GM19193 (cell line): Measurements from ENCODE around the gene IQCB1.

Experiments
- POLR2A ChIP-seq: IDR thresholded peaks from 4 replicates; pipeline ENCODE4 v1.6.1; 2011; ENCODE audit not compliant: insufficient read depth, insufficient read length; ENCODE audit errors: extremely low read depth

IQCB1 gene

DNA sequence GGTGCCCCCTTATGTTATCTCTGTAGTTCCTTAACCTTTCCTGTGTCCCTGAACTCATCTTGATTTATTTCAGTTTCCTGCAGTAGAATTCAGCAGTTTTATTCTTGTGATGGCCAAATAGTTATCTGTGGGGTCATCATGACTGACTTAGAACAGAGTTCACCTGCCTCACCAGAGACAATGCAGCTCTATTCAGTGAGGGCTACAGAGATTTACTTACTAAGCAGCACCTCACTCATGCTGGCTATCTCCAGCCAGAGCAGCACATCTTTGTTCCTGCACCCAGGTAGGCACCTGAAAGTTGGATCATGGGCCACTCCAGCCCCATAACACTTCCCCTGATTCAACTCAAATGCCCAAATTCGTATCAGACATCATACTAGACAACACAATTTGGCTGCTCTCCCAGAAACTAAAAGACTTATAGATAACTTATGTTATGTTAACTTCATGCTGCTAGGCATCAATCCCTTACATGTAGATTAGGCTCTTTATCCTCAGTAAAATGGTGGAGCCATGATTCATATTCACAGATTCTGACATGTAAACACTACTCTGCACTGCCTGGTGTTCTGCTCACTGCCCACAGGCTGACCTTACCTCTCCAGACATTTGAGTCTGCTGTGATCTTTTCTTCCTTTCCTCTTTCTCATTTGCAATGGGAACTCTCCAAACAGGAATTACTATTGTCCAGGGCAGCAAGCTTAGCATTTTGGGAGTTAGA is 76.0 kb downstream of the IQCB1 start:
- no peak for TF ChIP-seq POLR2A

DNA sequence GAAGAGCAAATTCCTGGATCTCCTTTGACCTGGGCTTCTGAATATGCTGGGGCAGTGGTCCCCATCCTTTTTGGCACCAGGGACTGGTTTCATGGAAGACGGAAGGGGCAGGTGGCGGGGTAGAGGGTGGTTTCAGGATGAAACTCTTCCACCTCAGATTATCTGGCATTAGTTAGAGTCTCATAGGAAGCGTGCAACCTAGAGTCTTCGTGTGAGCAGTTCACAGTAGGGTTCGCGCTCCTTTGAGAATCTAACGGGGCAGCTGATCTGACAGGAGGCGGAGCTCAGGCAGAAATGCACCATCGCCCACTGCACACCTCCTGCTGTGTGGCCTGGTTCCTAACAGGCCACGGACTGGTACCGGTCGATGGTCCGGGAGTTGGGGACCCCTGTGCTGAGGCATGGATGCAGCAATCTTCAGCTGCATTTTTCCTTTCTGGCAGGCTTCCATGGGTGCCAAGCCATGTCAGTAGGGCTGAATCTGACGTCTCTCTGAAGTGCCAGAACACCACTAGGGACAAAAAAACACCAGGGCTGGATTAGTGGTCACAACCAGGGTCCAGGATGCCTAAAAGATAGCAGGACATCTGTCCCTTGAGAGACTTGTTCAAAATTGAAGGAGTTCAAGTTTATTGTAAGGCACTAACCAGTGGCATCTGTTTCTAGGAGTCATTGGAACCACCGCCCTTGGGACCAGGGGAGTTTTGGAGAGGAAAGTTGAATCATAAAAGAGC is 76.9 kb downstream of the IQCB1 start:
- no peak for TF ChIP-seq POLR2A

DNA sequence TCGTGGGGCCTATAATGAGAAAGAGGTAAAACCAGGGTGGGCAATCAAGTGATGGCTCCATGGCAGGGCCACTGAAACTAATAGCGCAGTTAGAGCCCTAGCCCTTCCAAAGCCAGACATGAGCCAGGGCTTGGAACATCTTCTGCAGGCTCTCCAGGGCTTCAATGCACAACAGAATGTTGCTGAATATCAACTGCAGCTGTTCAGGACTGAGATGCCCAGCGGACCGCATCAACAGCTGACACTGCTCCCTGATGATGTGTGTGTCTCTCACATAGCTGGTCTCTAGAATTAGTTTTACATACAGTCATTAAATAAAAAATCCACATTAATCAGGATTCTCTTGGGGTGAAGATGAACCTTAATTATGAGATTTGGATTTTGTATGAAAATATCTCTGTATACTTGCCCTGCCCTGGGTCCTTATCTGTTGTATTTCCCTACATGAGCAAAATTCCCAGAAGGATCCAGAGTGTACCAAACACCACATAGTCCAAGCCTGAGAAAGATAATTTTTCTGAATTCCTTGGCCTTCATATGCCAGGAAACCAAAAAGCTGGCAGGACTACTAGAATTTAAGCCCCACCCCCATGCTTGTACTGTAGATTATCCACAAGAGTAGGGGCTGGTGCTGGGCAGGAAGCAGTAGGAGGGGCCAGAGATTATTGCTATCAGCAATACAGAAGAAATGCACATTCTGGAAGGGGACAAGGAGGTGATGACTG is 77.6 kb downstream of the IQCB1 start:
- TF ChIP-seq POLR2A: no peak

DNA sequence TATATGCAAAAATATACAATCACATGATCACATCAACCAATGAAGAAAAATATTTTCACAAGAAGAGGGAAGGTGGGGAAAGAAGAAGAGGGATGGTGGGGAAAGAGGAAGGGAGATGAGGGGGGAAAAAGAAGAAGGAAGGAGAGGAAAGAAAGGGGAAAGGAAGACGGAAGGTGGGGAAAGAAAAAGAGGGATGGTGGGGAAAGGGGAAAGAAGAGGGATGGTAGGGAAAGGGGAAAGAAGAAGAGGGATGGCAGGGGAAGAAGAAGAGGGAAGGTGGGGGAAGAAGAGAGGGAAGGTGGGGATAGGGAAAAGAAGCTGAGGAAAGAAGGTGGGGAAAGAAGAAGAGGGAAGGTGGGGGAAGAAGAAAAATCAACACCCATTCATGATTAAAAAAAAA is 82.1 kb downstream of the IQCB1 start:
- TF ChIP-seq POLR2A: no peak

DNA sequence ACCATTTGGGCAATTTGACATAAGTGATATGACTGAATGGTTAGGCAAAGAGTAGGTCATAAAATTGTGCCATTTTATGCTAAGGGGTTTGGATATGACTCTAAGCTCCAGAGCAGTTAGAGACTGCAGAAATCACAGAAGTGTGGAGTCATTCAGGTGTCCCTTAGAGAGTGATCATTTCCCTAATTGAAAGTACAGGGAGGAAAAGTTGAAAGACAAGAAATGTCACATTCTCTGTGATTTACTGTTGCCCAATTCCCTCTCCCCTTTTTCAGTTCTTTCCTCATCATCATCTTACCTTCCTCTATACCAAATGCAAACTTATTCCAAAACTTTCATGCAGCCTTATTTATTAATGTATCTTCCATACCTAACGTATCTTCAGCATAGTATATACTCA is 82.6 kb downstream of the IQCB1 start:
- no peak for TF ChIP-seq POLR2A

DNA sequence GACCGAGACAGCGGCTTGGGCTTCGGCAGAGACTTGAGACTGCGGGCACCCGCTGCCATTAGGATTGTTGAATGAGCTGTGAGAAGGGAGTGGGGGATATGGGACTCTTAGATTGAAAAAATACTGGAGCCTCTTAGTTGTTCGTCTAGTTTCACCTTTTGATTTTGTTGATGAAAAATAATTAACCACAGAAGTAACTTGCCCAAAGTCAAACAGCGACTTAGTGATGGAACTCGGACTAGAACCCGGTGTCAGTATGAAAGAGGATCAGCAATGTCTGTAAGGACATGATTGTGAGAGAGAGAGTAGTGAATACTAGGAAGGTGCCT is 84.8 kb downstream of the IQCB1 start:
- TF ChIP-seq POLR2A: no peak

DNA sequence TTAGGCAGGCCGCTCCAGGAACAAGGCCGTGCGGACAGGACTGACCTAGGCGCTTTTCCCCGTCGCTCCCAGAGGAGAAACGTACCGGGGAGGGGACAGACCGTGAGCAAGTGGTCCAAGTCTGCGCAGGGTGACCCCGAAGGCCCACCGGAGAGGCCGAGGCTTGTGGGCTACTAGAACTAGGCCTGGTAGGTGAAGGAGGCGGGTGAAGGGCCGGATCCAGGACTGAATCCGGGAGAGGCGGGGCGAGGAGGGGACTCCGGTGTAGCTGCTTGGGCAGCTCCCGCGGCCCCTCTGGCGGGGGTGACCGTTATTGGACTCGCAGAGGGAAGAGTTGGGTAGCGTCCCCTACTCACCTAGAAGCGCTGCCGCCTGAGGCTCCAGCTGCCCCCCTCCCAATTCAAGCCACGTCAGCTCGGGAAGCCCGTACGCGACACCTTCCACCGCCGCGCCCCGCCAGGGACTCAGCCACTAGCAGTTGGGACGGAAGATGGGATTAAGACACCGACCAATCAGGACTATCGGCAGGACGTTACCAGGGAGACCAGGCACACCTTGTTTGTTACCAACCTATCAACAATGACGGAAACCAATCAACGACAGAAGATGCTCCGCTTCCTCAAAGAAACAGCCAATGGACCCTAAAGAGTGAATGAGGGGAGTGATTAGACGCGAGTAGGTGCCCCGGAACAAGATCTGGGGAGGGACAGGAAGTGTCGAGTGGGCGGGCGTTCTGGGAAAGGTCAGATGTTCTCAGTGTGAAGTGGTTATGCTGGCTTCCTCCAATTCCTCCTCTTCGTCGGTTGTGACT is 85.4 kb downstream of the IQCB1 start, which contains the start of gene GOLGB1:
GOLGB1 (minus strand) TSS at position 466 of the 811 bp plus-strand sequence. CDS start 18,770 bp downstream, outside the sequence.
- peak; percentile 99 for TF ChIP-seq POLR2A

DNA sequence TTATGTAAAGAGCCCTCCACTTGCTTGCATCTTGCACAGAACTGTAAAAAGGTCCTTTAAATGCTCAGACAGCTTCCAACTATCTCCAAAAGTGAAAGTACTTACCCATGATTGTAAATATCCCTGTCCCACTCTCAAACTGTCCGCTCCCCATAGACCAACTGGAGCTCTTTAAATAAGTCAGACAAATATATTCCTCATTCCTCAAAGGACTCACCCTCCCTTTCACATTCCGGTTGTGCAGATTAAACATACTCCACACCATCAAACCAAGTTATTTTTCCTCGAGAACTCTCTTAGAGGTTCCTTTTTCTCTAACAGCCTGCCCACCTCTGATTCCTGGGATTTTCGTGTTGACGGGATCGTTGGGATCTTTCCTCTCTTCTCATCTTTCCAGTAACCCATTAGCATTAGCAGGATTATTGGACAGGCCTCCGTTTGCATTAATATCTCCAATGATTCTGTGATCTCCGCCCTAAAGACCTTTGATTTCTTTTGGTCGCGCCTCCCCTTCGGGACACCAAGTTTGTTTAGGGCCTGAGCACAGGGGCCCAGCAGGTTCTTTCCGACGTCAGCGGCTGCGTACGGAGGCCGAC is 86.1 kb downstream of the IQCB1 start:
- no peak for TF ChIP-seq POLR2A

DNA sequence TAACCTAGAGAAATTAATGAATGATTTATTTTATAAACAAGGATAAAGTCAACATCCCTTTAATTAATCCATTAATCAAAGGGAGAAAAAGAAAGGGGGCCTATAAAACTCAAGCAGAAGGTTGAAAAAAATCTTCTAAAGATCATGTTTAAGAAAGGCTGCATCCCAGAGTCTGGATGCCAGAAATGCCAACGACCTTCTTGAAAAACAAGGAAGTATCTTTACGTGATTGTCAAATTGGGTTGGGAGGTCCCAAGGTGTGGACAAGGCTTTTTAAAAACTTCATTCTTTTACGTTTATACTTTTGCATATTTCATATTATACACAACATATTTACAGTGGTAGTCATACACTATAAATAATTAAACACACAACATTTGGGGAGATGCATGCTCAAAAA is 86.9 kb downstream of the IQCB1 start:
- TF ChIP-seq POLR2A: no peak

DNA sequence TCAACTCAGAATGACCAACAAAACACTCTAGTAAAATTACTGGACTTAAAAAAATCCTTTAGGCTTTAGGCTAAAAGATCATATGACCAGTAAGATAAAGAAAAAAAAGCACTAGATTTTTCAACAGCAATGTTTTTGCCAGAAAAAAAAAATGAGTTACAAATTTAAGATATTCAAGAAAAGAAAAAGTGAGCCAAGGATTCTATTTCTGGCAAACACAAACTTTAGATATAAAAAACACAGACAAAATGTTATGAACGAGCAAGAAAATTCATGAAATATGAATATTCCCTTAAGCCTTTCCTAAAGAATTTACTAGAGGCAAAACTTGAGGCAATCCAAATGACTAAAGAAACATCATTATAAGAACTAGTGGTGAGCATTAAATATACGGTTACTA is 94.0 kb downstream of the IQCB1 start:
- TF ChIP-seq POLR2A: no peak

DNA sequence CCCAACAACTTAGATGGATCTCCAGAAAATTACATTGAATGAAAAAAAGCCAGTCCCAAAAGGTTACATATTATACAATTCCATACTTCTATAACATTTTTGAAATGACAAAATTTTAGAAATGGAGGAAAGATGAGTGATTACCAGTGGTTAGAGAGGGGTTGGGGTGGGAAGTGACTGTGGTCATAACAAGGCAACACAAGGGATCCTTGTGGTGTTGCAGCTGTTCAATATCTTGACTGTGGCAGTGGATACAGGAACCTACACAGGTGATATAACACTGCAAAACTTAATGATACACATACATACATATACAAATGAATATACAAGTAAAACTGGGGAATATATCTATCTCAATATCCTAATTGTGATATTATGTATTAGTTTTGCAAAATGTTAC is 95.0 kb downstream of the IQCB1 start:
- no peak for TF ChIP-seq POLR2A

DNA sequence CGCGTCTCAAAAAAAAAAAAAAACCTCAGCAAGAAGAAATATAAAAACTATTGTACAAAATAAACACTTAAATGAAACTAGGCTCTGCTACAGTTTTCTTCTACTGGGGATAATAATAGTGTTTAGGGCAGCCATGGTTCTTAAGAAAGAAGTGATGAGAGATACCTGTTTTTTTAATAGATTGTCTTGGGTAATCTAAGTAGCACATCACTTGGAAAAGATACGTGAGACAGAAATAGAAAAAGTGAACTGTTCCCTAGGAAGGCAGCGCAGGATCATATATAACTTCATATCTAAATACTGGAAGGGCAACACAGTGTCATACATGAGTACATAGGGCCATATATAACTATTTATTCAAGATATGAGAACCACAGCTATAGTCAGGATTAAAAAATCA is 97.2 kb downstream of the IQCB1 start:
- TF ChIP-seq POLR2A: no peak

DNA sequence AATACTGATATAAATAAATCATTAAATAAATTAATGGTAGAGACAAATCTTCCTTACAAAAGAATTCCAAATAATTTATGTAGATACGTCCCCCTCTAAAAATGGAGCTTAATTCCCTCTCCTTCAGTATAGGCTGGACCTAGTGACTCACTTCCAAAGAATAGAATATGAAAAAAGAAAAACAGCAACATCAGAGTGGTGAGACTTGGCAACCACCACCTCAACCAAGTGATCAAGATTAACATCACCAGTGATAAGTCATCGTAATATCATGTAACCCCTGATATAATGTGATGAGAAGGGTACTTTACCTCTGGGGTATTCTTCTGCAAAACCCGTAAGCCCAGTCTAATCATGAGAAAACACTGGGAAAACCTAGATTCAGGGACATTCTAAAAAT is 98.7 kb downstream of the IQCB1 start:
- no peak for TF ChIP-seq POLR2A

DNA sequence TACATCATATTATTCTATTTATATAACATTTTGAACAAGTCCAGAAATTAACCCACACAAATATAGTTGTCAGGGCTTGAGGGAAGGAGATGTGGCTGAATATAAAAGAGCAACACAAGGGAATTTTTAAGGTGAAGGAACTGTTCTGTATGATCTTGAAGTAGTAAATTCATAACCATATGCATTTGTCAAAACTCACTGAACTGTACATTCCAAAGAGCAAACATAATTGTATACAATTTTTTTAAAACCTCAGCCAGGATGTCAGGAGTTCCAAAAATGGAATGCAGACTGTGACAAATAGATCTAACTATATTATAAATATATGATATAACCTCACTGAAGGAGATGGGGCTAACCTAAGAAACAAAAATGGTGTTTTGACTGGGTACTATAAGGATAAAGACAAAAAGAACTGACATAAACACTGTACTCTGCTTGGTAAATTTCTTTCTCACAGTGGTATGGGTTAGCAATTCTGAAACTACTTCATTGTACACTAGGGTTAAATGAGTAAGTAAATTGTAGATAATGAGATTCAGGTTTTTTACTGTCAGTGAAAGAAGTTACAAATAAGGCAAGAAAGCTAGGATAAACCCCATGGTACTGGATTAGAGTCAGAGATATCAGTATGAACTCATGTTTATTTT is 99.7 kb downstream of the IQCB1 start:
- no peak for TF ChIP-seq POLR2A
